Measurements from ENCODE around the gene TMOD4.

Gene TMOD4

DNA sequence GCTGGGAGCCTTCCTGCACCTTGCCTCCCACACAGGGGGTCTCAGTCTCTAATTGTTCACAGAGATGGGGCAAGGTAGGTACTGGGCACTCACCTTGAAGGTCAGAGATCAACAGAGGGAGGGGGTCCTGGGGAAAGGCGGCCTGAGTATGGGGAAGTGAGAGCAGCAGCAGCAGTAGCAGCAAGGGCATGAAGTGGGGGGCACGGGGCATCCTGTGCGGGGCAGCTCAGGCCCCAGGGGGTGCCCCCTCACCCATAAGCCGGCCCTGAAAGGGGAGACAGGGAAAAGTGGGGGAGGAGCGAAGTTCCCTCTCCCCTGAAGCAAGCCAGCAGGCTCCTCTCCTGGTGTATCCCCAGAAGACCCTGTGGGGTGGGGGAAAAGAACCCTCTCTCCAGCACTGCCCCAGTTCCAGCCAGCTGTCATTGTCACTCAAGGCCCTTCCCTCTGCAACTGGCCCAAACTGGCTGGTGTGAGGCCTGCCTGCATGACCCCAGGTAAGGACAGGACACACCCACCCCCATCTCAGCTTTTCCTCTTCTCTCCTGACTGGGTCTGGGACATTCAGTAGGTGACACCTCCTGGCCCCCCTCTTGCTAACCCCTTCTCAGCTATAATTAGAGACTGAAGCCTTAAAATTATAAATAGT lies 33.2 kb downstream of the TMOD4 start:
- DNase-seq (ENCODE audit: low spot score) = no peak

DNA sequence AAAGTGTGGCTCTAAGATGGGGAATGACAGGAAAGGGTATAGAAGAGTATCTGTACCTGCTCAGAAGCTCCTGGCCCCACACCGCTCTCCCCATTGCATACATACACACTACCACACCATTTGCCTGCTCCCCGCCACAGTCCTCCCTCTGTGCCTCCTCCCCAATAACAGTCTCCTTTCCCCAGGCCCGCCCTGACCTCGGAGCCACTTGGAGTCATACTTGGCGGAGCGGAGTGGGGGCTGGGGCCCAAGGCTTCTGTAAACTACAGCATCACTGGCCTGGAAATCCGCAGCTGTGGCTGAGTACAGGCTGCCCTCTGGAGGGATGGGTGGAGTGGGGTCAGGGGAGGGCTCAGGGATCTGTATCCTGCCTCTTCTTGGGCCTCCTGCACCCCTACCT lies 38.0 kb downstream of the TMOD4 start:
- no peak for DNase-seq (ENCODE audit: low spot score)

DNA sequence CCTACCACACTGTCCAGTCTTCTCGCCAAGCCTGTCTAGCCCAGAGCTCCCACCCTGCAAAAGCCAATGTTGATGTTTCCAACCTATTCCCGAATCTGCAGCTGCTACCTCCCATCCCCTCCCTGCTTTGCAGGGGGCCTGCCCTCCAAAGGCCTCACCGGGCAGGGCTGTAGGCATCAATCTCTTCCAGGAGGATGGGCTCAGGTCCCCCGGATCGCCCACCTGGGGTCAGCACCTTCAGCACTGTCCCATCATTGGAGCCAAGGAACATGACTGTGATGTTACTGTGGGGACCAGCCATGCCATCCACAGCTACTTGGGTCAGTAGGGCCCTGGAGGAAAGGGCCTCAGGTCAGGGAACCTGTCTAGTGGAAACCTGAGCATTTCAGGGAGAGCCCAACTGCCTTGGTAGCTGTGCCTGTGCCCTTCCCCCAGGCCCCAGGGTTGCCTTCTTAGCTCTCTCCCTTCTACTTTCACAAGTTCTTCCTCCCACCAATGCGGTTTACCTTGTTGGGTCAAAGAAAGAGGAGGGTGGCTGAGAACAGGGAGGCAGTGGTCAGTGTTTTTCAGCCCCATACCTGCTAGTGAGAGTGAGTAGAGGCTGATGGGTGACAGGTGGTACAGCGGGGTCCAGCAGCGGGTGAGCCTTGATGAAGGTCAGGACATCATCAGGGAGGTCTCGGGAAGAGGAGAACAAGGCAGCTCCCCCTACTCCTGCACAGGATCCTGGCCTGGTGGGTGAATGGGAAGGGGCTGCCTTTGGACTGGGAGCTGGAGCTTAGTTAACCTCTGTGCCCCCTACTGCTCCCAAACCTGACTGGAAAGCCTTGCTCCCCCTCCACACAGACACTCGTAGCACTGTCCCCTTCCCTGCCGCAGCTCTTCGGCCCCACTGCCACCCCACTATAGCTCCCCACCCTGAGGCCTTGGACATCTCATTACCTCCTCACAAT lies 40.1 kb downstream of the TMOD4 start:
- no peak for DNase-seq (ENCODE audit: low spot score)

DNA sequence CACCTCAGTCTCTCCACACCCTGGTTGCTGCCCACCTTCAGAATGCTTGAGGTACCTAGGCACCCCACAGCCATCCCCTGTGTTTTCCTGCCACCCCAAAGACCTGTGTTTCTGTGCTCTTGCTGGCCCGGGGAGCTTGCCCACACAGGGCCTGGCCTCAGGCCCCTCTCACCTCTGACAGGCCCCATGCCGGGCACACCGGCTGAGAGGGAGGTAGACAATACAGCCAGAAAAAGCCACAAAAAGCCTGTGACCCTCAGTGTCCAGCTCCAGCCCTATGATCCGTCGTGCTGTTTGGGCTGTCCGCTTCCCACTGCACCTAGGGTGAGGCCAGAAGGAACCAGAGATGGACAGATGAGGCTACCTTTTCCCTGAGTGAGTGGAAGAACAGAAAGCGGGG lies 40.8 kb downstream of the TMOD4 start:
- no peak for DNase-seq (ENCODE audit: low spot score)

DNA sequence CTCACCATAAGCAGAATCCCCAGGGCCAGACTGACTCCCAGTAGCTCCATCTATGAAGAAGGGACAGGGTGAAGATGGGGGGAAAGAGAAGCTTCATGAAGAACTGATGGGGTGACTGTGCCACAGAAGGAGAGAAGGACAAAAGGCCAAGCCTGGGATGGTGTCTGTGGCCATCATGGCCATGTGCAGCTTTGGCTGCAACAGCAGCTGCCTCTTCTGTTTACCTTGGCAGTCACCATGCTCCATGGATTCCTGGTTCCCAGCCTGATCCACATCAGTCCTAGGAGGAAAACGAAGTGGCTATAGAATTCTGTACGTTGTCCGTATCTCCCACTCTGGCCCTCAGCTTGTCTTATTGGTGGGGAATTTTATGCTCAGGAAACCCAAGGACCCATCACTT lies 41.4 kb downstream of the TMOD4 start:
- DNase-seq (ENCODE audit: low spot score) = no peak

DNA sequence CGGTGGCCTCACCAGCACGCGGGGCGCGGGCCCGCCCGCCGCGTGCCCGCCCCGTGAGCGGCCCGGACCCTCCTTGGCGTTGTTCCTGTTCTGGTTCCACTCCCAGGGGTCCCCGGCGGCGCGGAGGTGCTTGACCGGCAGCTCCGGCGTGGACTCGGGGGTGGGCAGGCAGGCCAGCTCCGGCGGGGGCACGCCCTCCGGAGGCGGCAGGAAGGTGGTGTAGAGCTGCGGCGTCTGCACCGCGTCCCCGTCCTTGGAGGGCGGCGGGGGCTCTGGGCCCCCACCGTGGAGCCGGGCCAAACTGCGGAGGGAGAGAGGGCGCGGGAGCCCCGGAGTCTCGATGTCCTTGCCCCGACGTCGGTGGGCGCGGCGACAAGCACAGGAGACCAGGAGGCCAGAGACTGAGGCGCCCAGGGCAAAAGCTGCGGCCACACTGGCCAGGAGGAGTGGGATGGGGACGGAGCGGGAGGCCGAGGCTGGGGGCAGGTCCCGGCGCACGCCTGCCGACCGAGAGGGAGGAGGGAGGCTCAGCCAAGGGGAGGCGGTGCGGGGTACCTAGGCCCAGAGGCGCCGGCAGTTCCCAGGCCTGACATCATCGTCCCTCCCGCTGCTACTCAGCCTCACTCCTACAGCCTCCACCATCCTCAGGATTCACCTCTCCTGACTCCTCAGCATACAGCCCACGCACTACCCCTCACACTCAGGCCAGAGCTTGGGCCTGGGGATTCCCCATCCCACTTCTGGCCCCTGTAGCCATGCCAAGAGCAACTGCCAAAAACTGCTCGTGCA lies 42.6 kb downstream of the TMOD4 start:
- DNase-seq (ENCODE audit: low spot score) = no peak

DNA sequence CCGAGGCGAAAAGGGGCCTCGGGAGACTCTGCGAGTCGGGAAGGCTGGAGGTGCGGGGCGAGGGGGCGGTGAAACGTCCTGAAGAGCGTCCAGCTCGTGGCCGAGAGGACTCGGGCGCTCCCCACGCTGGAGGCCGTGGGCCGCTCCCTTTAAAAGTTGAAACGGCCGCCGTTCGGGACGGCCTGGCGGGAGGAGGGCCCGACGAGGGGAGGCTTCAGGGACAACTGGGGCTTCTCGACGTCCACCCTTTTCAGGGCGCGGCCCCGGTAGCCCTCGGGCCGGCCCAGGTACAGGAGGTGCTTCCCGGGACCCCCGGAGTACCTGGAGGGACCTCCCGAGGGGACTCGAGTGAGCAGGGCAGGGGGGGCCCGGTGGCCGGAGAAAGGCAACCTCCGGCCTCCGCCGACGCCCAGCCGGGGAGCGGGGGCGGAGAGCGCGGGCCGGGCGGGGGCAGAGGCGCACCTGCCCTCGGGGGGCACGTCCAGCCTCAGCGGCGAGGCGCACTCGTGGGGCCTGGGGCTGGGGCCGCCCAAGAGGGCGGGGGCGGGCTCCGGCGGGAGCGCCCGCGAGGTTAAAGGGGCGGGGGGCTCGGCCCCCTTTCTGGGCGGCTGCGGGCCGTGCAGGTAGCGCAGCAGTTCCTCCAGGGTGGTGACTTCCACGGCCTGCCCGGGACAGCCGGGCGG lies 43.3 kb downstream of the TMOD4 start:
- no peak for DNase-seq (ENCODE audit: low spot score)

DNA sequence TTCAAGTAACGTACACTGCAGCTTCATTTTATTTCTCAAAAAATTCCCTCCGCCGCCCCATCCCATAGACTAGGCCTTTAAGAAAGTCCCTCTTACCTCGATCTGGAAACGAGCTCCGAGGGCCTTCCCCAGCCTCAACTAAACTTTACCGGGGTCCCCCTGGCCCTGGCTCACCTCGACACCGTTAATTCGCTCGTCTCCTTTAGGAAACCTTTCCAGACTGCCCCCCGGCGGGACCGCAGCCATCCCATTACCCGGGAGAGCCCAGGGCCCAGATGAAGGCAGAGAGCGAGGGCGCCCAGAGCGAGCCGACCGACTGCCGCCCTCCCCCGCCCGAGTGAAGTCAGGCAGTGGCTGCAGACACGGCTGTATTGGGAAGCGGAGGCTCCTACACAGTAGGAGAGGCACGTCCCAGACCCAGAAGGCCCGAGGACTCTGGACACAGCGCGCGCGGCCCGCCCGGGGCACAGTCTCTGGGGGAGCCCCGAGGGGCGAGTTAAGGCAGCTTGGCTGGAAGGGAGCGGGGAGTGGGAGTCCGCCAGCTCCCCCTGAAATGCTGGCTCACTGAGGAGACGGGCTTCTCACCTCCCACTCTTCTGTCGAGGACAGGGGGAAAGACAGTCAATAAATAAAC lies 44.0 kb downstream of the TMOD4 start:
- DNase-seq (ENCODE audit: low spot score) = no peak

DNA sequence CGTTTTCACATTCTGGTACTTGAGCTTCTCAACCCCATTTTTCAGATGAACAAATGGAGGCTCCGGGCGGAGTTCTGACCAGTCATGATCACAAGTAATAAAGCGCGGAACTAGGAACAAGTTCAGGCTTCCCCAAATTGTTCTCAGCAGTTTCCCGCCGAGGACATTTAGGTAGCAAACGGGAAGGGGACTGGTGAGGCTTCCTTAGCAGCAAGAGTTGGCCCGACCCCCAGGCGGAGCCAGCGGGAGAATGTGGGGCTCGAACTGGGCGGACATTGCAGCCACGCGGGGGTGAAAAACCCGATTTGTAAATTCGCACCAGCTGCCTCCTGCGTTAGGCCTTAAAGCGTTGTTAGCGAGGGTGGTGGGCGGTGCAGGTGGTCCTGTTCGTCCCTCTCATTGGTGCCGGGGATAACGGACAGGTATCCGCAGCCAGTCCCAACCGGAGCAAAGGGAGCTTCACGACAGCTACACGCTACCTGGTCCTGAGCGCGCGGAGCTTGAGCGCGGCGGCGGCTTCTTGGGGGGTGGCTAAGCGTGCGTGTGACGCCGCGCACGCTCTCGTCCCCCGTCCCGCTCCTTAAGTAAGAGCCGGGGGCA lies 44.7 kb downstream of the TMOD4 start:
- DNase-seq (ENCODE audit: low spot score) = no peak

DNA sequence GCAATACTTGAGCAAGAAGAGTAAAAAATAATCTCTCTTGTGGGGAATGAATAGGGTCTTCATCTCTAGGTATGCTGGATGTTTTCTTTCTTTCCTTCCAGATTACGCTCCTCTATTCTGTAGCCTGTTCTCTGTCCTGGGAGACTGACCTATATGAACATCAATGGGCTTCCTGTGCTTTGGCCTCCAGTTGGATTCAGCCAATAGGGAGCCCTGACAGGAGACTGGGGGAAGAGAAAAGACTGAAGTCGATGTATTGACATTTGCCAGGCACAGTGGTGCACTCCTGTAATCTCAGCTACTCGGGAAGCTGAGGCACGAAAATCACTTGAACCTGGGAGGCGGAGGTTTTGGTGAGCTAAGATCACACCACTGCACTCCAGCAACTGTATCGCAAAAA lies 47.0 kb downstream of the TMOD4 start:
- no peak for DNase-seq (ENCODE audit: low spot score)

DNA sequence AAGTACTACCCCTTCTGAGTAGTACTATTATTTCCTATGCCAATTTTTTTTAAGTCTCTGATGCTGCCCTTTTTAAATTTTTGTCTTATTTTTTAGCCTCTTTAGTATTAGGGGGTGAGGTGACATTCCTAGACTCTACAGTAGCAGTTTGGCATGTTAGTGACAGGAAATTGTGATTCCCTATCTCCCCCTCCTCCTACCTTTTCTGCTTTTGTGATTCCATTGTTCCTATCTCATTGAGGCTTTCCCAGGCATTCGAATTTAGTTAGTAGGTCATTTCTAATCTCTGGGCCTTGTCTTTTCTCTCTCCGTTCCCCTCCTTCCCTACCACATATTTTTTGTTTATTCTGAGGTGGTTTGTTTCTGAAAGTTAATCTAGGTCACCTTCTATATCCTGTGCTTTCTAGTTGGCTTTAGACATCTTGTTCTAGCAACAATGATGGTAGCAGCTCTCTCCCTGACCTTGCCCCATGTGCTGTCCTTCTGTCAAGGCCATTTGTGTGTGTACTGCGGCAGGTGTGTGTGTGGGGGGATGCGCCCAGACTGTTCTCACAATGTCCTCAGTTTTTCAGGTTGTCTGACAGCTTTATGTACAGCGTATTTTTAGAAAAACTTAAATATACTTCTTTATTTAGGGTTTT lies 50.9 kb downstream of the TMOD4 start:
- DNase-seq (ENCODE audit: low spot score) = no peak
